PFSK-1 (cell line): Measurements from ENCODE around the gene MAPT.

Experiments
- FOXP2 ChIP-seq: optimal IDR thresholded peaks from 2 replicates; pipeline ENCODE3; 2011; ENCODE audit warnings: borderline replicate concordance, control low read depth, inconsistent platforms; ENCODE audit not compliant: insufficient read depth; ENCODE audit errors: extremely low read length, extremely low read depth
- POLR2AphosphoS5 ChIP-seq: IDR thresholded peaks from 2 replicates; pipeline ENCODE4 v1.6.1; 2012; ENCODE audit warnings: low read depth, mild to moderate bottlenecking, control low read depth, low read length, moderate library complexity
- REST ChIP-seq, 2 experiments: IDR thresholded peaks; 2 replicates each; pipeline versions ENCODE4 v1.6.1 to v1.8.0; 2011 to 2012; ENCODE audit warnings: low read depth in 2 of 2, low read length in 2 of 2, control low read depth in 1 of 2, inconsistent platforms in 1 of 2, mild to moderate bottlenecking in 1 of 2, moderate library complexity in 1 of 2; ENCODE audit not compliant: insufficient read depth in 1 of 2
- SIN3A ChIP-seq: IDR thresholded peaks from 2 replicates; pipeline ENCODE4 v1.6.1; 2012; ENCODE audit warnings: mild to moderate bottlenecking, low read length, moderate library complexity, borderline replicate concordance; ENCODE audit not compliant: insufficient read depth
- TAF1 ChIP-seq: IDR thresholded peaks from 2 replicates; pipeline ENCODE4 v1.6.1; 2012; ENCODE audit warnings: low read length, control low read depth, borderline replicate concordance; ENCODE audit not compliant: insufficient read depth

The MAPT gene

DNA sequence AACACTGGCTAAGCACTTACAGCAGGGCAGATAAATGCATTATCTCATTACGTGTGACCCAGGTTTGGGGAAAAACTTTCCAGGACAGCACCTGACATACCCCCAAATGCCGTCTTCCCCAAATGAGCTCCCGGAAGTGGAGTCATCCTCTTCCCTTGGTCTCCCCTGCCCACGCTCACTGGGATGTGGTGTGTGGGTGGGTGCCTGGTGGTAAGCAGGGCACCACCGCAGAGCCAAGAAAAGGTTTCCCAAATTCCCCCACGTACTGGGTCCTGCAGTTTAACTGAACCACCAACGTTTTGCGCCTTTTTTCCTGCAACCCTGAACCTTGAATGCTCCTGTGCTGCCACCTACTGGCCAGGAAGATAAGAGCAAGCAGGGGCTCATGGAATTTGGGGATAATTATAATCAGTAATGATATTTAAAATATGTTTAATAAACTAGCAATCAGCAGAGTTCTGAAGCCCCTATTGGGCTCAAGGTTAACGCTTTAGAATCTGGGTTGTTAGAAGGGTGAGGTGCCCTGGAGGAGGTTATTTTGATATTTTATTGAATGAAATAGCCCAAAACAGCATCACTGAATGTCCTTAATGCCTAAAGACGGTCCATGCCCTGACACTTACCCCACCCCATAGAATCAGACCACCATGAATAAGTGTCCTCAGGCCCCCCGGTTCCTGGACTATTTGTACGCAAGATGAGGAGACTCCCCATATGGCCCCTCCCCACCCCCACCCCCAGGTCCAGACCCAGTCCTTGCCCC lies 41.6 kb upstream of the MAPT start:
- TF ChIP-seq FOXP2 (no peak), TAF1 (no peak), REST (IDR thresholded peaks at IDR 0.05; ENCODE audit: insufficient read depth in 1 of 2, low read depth in 2 of 2, low read length in 2 of 2) (peak in 1 of 2 experiments; percentile 54; a peak in 1 of 4 replicates)

DNA sequence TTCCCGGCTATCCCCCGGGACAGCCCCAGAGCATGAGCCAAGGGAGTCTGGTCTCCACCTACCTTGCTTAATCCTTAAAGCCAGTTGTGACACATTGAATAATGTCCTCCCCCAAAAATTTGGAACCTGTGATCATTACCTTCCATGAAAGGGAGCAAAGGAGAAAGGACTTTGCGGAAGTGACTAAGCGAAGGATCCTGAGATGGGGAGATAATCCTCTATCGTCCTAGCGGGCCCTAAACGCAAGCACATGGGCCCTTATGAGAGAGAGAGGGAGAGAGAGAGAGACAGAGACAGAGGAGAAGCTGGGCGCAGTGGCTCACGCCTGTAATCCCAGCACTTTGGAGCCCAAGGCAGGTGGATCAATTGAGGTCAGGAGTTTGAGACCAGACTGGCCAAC lies 40.1 kb upstream of the MAPT start:
- TF ChIP-seq REST (IDR thresholded peaks at IDR 0.05; ENCODE audit: insufficient read depth in 1 of 2, low read depth in 2 of 2, low read length in 2 of 2) (no peak), SIN3A (no peak)

DNA sequence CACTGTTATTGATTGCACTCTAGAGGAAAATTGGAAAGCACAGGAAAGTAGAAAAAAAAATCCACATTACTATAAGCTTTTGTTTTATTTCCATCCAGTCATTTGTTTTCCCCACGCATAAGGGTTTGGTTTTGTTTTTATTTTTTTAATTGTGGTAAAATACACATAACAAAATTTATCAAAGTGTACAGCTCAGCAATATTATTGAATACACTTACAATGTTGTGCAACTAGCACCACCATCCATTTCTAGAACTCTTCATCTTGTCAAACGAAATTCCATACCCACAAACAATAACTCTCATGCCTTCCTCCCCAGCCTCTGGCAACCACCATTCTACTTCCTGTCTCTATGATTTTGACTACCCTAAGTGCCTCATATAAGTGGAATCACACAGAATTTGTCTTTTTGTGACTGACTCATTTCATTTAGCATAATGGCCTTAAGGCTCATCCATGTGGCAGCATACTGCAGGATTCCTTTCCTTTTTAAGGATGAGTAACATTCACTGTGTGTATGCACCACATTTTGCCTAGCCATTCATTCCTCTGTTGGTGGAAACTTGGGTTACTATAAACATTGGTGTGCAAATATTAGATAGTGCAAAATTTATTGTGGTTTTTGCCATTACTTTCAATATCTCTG lies 38.5 kb upstream of the MAPT start:
- TF ChIP-seq SIN3A (no peak), REST (IDR thresholded peaks at IDR 0.05; ENCODE audit: insufficient read depth in 1 of 2, low read depth in 2 of 2, low read length in 2 of 2) (no peak), FOXP2 (no peak), TAF1 (no peak), POLR2AphosphoS5 (no peak)

GRCh38 chr17:45857977-45858708 lies 36.2 kb upstream of the MAPT start:
- TF ChIP-seq SIN3A (peak; percentile 97), FOXP2 (no peak), REST (IDR thresholded peaks at IDR 0.05; ENCODE audit: insufficient read depth in 1 of 2, low read depth in 2 of 2, low read length in 2 of 2) (peak; percentile 90 to 99)

DNA sequence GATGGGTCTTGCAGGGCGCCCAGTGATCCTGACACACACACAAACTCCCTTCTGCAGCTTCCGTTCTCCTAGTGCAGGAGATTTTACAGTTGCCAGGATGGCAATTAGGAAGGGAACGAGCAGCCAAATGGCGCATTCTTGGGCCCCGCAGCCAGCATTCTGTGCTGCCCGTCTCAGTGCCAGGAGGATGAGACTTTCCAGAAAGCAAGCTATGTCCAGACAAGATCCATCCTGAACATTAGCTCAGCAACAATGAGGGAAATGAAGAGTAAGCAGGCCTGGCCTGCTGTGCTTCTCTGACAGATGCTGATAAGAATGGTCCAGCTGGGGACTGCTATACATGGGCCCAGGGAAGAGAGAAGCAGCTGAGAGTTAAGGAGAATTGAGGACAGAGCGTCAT lies 33.2 kb upstream of the MAPT start:
- TF ChIP-seq POLR2AphosphoS5, result no peak
- no peak for TF ChIP-seq SIN3A
- TF ChIP-seq TAF1, result no peak
- TF ChIP-seq REST (IDR thresholded peaks at IDR 0.05; ENCODE audit: insufficient read depth in 1 of 2, low read depth in 2 of 2, low read length in 2 of 2), result no peak
- no peak for TF ChIP-seq FOXP2
